GM21360 (cell line): ENCODE results near the gene ZNF283.
"Not testable (repeated sequence)": the region's sequence is repeated elsewhere in the genome, so short reads cannot be mapped to it uniquely, and the experiment has no call there.

Source experiments
- ATAC-seq: cut with Tn5 transposase; IDR thresholded peaks from one replicate; pipeline ENCODE4 v1.9.1; 2021; ENCODE audit warnings: mild to moderate bottlenecking, moderate library complexity; ENCODE audit not compliant: unreplicated experiment

Gene ZNF283

DNA sequence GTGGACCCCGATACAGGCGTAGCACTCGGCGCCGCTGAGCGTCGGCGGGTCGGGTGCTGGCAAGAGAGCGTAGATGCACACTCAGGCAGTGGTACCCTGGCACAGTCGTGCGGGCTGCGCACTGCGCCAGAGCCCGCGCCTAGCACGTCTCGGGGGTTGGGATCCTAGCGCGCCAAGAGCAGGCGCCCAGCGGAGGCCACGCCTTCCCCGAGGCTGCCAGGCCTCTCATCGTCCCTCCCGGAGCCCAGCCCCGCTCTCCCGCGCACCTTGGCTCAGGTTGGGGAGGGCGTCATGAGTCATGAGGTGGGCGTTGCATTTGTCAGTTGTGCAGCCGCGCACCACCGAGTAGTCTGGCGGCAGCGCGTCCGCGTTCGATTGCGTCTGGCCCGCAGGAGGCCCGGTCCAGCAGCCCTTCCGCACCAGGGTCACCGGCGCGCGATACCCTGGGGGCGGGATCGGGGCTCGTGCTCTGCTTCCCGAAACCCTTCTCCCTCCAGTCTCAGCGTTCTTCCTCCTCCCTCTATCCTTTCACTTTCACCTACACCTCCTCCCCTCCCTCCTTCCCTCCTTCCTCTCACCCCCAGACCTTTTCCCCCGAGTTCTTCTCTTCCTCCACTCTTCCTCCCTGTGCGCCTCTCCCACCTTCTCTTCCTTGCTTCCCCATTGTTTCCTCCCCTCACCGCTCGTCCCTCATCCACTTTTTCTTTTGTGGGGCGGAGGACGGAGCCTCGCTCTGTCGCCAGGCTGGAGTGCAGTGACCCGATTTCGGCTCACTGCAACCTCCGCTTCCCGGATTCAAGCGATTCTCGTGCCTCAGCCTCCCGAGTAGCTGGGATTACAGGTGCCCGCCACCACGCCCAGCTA lies 28.3 kb upstream of the ZNF283 start:
- no peak for ATAC-seq

DNA sequence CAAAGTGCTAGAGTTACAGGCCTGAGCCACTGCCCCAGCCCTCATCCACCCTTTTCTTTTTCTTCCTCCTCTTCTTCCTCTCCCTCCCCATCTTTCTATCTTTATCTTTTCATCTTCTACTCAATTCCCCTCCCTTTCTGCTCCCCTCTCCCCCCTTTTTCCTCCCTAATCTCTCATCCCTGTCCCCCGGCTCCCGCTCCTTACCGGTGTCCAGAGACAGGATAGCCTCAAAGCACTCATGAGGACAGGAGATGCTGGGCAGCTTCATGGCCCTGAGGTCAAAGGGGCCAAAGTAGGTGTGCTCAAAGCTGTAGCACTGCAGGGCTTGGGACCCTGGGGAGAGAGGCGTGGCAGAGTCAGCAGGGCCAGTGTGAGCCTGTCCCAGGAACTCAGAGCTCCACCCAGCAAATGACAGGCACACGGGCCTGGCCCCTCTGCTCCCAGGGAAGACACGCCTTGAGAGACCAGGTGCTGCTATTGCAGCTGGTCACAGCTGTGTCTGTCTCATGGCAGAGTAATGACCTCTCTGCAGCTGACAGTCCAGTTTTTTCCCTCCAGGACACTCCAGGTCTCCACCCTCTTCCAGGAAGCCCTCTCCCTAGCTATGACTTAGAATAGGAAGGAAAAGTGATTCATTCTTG lies 27.5 kb upstream of the ZNF283 start:
- ATAC-seq, result no peak

- no peak for ATAC-seq
These were observed 24.7 kb upstream of the ZNF283 start, which contains the start of gene LYPD5 for GRCh38 chr19:43802216-43802951. TSS of gene LYPD5 (minus strand) at chr19:43802447. CDS start at chr19:43802380, 67 bp downstream.

- ATAC-seq, result no peak
These were observed 22.7 kb upstream of the ZNF283 start for GRCh38 chr19:43804432-43804831.

DNA sequence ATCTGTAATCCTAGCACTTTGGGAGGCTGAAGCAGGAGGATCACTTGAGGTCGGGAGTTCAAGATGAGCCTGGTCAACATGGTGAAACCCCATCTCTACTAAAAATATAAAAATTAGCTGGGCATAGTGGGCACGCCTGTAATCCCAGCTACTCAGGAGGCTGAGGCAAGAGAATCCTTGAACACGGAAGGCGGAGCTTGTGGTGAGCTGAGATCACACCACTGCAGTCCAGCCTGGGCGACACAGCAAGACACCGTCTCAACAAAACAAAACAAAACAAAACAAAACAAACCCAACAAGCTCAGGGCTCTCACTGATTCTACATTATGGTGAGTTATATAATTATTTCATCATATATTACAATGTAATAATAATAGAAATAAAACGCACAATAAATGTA lies 20.7 kb upstream of the ZNF283 start:
- not testable (repeated sequence) for ATAC-seq

- no peak for ATAC-seq
These were observed 20.3 kb upstream of the ZNF283 start for GRCh38 chr19:43806848-43807247.

DNA sequence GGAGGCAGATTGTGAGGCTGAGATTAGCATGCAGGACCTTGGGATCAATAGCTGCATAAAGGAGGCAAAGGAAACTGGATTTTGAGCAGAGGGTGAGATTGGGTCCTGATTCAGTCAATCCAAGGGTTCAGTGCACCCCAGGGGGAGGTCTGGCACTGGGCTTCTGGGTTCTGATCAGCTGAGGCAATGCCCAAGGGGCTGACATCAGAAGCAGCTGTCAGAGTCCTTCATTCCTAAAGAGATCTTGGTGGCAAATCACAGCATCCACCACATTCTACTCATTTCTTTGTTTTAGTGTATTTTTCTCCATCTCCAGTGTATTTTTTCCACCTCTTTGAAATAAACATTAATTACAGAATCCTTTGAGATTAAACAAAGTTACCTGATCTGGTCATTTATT lies 19.5 kb upstream of the ZNF283 start:
- ATAC-seq, result no peak

DNA sequence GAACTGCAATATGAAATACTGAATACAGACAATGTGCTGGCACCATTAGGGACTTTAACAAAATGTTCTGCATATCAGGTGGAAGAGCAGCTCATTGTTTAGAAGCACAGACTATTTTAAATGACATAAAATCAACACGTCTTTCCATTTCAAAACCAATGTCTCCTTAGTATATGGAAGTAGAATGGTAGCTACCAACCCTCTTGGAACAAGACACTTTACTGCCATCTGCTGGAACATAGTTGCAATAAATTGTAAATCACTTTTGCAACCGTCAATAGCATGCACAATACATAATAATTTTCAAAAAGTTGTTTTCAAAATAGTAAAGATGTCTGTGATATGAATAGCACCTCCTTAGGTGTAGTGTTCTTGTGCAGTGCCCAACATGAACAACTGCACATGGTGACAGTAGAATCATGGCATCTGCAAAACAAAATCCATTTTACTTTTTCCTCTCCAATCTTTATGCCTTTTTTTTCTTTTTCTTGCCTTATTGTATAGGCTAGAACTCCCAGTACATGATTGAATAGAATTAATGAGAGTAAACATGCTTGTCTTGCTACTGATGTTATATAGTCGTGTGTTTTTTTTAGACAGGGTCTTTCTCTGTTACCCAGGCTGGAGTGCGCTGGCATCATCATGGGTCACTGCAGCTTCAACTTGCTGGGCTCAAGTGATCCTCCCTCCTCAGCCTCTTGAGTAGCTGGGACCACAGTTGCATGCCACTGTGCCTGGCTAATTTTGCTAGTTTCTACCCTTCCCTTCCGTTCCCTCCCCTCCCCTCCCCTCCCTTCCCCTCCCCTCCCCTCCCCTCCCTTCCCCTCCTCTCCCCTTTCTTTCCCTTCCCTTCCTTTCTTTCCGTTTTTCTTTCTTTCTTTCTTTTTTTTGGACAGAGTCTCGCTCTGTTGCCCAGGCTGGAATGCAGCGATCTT lies 17.1 kb upstream of the ZNF283 start:
- ATAC-seq, result no peak

GRCh38 chr19:43811837-43812236 lies 15.3 kb upstream of the ZNF283 start:
- ATAC-seq, result no peak

DNA sequence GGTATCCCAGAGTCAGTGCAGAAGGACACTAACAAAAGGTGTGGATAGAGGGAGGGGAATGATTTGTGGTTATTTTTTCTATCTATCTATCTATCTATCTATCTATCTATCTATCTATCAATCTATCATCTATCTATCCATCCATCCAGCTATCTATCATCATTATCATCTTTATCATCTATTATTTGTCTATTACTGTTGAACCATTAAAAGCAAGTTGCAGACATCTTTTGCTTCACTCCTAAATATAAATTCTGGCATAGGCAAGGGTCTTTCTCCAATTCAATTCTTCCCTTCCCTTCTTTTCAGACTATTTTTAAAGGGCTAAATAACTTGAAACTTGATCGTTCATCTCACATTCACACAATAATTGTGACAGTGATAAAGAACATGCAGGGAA lies 14.9 kb upstream of the ZNF283 start:
- no peak for ATAC-seq

DNA sequence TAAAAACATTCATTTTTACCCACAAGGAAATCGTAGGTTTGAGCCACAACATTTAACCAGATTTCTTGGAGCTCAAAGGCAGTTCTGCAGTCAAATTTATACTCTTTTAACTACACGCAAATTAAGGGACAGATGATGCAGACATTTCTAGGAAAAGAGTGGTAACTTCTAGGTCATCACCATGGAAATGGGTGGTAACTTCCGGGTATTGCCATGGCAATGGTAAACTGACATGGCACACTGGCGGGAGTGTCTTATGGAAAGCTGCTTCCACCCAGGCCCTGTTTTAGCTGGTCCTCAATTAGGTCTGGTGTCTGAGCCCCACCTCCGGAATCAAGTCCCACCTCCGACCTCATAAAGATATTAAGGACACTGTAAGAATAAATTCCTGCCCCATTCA lies 14.4 kb upstream of the ZNF283 start:
- ATAC-seq, result no peak

- no peak for ATAC-seq
These were observed 12.3 kb upstream of the ZNF283 start for GRCh38 chr19:43814663-43815352.

- not testable (repeated sequence) for ATAC-seq
These were observed 9.7 kb upstream of the ZNF283 start for GRCh38 chr19:43817454-43817853.

- ATAC-seq, result no peak
These were observed 8.6 kb upstream of the ZNF283 start for GRCh38 chr19:43818500-43818899.

DNA sequence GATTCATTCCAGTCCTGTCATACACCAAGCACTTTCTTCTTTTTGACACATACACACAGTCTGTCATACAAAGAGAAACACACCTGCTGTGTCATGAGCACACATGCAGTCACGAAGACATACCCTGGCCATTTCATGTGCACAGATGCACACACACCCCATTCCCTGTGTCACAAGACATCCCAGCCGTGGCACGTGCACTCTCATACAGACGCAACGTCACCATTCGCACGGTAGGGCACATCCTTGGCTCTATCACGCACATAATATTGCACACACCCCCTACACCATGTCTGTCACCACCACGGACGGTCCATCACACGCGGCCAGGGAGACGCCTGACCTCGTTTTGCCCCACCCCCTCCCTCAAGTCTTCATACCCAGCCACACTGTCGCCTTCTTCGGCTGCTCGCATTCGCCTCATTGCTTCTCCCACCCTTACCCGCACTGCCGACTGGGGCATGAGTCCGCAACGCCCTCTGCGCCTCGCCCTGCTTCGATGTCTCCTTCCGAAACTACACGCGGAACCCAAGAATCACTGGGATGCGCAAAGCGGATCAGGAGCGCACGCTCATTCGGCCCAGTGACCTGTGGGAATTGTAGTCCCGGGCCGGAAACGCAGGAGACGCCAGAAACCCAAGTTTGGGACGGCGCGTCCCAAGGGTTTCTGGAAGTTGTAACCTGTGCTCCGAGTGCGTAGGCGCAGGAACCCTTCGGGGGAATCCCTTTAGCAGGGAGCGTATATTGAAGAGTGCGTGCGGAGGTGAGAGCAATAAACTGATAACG lies 6.8 kb upstream of the ZNF283 start:
- no peak for ATAC-seq

DNA sequence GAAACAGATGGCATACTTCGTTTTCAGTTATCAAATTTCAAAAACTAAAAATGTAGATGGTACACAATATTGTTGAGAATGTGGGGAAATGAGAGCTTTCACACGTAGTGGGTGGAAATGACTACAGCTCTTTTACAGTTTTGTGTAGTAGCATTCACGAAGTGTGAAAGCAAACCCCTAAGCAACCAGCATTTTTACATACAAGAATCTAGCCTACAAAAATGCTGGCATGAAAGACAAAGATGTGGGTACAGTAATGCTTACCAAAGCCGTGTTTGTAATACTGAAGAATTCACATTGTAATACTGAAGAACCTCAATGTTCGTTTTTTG lies 6.3 kb upstream of the ZNF283 start:
- no peak for ATAC-seq

DNA sequence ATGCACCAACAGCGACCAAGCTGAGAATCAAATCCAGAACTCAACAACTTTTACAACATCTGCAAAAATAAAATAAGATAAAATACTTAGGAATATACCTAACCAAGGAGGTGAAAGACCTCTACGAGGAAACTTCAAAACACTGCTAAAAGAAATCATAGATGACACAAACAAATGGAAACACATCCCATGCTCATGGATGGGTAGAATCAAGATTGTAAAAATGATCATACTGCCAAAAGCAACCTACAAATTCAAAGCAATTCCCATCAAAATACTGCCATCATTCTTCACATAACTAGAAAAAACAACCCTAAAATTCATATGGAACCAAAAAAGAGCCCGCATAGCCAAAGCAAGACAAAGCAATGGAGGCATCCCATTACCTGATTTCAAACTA lies 3.3 kb upstream of the ZNF283 start:
- not testable (repeated sequence) for ATAC-seq

DNA sequence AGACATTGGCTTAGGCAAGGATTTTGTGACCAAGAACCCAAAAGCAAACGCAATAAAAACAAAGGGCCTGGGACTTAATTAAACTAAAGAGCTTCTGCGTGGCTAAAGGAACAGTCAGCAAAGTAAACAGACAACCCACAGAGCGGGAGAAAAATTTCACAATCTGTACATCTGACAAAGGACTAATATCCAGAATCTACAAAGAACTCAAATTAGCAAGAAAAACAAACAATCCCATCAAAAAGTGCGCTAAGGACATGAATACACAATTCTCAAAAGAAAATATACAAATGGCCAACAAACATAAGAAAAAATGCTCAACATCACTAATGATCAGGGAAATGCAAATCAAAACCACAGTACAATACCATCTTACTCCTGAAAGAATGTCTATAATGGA lies 2.5 kb upstream of the ZNF283 start:
- not testable (repeated sequence) for ATAC-seq

- ATAC-seq, result no peak
These were observed 12.0 kb downstream of the ZNF283 start for GRCh38 chr19:43839139-43839538.
